HK-2 (cell line): ENCODE measurements around the gene NAGLU.

ENCODE experiments used
- DNase-seq: peaks from one replicate; pipeline ENCODE4 v3.0.0-alpha.2; 2018; ENCODE audit not compliant: unreplicated experiment

The NAGLU gene

GRCh38 chr17:42536048-42536371 lies at the start of gene NAGLU:
Gene NAGLU (plus strand): TSS chr17:42536241. CDS start chr17:42536273, 32 bp downstream.
- DNase-seq: peak; percentile 92

- no peak for DNase-seq
Observed at GRCh38 chr17:42488032-42488431, 48.0 kb upstream of the NAGLU start.

- DNase-seq: no peak
Observed at GRCh38 chr17:42493319-42493718, 42.7 kb upstream of the NAGLU start.

- no peak for DNase-seq
Observed at GRCh38 chr17:42494673-42495072, 41.4 kb upstream of the NAGLU start.

- no peak for DNase-seq
Observed at GRCh38 chr17:42498828-42499227, 37.2 kb upstream of the NAGLU start.

- DNase-seq: no peak
Observed at GRCh38 chr17:42502091-42502490, 34.0 kb upstream of the NAGLU start.

- DNase-seq: no peak
Observed at GRCh38 chr17:42502926-42503325, 33.1 kb upstream of the NAGLU start.

GRCh38 chr17:42507671-42508070 lies 28.4 kb upstream of the NAGLU start:
- no peak for DNase-seq

- no peak for DNase-seq
Observed at GRCh38 chr17:42508426-42509165, 27.4 kb upstream of the NAGLU start.

GRCh38 chr17:42509409-42509808 lies 26.6 kb upstream of the NAGLU start:
- no peak for DNase-seq

- DNase-seq: no peak
Observed at GRCh38 chr17:42509841-42510240, 26.2 kb upstream of the NAGLU start.

GRCh38 chr17:42512246-42512645 lies 23.8 kb upstream of the NAGLU start:
- DNase-seq: no peak

- no peak for DNase-seq
Observed at GRCh38 chr17:42512733-42513251, 23.2 kb upstream of the NAGLU start.

- no peak for DNase-seq
Observed at GRCh38 chr17:42513686-42514085, 22.4 kb upstream of the NAGLU start.

- no peak for DNase-seq
Observed at GRCh38 chr17:42514279-42514678, 21.8 kb upstream of the NAGLU start.

- DNase-seq: no peak
Observed at GRCh38 chr17:42514867-42515266, 21.2 kb upstream of the NAGLU start.

- DNase-seq: peak; percentile 93
Observed at GRCh38 chr17:42517516-42517915, 18.5 kb upstream of the NAGLU start.

- peak; percentile 88 for DNase-seq
Observed at GRCh38 chr17:42518046-42518754, 17.8 kb upstream of the NAGLU start.

GRCh38 chr17:42518755-42519545 lies 17.1 kb upstream of the NAGLU start:
- peak; percentile 57 for DNase-seq

- peak; percentile 92 for DNase-seq
Observed at GRCh38 chr17:42519546-42520491, 16.2 kb upstream of the NAGLU start.

- no peak for DNase-seq
Observed at GRCh38 chr17:42520540-42520951, 15.5 kb upstream of the NAGLU start.
